Stimulated activated naive CD4-positive, alpha-beta T cell treated with Interleukin-2 at 50 U/mL for 16 hours (primary cell): ENCODE results near the gene PXK.
A peak's percentile ranks its signal among the peaks of the same experiment; 100 is the strongest.
"Not testable (repeated sequence)": the region's sequence is repeated elsewhere in the genome, so short reads cannot be mapped to it uniquely, and the experiment has no call there.

Experiments used
- DNase-seq: peaks from one replicate; lab custom pipeline; 2025; lab: John Stamatoyannopoulos, UW

The PXK gene

DNA sequence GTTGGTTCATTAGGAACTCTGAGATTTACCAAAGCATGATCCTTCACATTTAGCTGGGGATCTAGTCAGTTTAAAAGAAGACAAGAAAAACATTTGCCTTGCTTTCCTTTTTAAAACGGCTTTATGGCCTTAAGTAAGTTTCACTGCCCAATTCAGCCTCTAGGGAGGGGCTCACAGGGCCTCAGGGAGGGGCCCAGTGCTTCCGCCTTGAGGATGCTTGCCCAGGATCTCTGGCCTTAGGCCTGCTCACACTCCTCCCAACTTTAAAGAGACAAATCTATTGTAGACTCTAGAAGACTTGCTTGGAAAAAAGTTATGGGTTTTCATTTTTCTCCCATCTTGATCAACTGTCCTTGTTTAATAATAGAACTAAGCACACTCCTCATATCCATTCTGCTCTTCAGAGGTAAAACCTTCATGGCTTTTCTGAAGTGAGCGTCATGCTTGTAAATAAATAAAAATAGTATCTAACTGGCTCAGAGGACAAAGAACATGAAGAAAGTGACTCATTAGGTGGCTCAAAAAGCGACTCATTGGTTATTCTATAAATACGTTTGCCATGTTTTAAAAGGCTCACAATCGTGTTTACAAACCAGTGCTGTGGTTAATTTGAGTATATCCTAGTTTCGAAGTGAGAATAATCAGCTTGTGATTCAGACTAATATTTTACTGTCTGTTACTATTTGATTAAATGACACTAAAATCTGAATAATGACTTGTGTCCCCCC, 87.3 kb downstream of the PXK start:
- no peak for DNase-seq

DNA sequence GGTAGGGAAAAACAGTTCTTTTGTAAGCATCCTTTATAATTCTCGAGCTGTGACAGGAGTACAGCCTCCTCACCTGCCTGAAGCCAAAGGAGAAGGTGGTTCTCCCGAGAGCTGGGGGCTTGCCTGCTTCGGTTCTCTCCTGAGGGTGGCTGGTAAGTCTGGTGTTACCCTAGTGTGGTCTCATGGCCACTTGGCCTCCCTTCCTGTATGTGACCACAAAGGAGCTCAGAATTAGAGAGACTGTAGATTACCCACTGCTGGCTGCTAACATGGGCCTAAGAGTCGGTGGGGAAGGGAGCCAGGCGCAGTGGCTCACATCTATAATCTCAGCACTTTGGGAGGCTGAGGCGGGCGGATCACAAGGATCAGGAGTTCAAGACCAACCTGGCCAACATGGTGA, 88.3 kb downstream of the PXK start:
- DNase-seq = no peak

DNA sequence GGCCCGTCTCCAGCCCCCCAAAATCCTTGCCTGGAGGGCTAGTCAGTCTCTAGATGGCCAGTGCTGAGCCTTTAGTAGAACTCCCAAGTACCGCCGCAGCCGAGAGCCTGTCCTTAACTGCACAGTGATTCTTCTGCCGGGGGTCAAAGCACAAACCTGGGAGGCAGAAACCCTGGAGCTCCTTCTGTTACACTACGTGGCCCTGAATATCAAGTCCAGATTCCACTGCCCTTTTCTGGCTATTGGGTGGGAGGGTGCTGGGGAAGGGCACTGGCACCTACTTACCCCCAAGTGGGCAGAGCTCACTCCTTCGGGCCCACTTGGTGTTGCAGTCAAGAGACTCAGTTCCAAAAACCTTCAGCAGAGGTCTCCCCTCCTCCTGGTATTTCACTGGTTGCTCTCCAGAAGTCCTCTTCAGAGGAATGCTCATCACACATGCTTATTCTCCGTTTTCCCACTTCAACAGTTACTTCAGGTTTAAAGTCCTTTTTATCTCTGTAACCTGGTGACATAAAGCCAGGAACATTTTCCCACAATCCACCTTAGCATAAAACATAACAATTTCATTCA, 90.1 kb downstream of the PXK start:
- DNase-seq = no peak

DNA sequence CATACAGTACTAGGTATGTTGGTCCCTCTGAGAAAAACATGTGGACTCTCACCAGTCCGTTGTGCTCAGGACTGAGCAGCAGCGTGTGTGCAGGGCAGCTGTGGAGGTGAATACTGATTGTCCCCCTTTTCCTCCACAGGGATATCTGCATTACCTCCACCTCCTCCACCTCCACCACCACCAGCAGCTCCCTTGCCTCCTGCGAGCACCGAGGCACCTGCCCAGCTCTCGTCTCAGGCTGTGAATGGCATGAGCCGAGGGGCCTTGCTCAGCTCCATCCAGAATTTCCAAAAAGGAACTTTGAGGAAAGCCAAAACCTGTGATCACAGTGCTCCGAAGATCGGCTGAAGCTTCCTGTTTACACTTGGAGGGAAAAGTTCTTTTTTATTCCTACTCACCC, 91.9 kb downstream of the PXK start:
- DNase-seq = no peak

DNA sequence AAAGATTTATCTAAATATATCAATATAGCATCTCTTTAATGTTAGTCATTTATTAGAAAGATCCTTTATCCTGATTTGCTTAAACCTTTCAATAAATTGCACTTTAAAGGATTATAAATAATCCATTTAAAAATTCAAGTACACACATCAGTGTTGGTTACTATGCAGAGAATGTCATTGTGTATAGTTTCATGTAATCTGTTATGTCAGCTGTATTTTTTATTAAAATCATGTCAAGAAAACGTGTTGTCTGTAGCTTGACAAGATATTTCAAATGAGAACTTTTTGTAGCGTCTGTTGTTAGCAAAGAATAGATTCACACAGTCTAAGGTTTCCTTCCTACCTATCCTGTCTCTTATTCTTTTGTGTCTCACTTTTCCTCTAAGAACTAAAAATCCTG, 93.1 kb downstream of the PXK start:
- DNase-seq = no peak

DNA sequence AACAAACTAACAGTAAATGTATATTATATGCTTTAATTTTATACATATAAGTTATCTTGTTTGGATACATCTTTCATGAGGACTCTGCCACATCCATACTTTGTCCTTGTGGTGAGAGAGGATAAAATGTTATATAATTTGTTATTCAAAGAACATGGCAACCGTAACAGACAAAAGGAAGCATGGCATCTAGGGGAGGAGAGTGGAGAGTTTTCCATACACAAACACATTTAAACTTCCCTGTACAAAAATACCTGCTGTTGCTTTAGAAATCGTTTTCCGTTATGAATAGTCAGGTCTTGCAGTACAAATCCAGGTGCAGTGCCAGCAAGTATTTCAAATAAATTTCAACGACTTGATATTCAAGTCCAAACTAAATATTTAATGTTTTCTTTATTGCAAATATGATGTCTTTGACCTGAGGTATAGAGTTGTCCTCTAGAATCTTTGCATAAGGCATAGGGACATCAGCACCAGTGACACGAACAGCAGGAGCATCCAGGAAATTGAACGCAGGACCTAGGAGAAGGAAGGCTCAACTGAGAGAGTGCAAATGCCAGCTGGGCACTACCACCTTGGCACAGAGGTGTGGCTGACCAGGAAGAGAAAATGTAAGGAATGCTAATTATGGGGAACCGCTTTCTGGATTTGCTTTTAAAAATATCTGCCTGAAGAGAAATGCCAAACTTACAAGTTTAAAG, 95.1 kb downstream of the PXK start:
- no peak for DNase-seq

DNA sequence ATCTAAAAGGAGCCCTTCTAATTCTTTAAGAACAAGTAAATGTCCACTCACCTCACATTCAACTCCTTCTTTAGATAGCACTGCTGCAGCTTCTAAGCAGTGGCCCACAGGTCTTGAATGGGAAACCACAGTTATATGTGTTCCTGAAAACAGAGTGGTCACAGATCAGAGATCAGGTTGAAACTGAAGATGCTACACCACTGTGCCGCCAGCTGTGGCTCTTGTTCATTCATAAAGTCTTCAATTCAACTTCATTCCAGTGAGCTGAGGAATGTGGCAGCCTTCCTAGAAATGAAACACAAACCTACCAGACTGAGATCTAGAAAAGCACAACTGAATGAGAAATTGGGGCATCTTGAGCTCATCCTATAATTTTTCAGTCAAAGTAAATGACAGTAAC, 97.0 kb downstream of the PXK start:
- no peak for DNase-seq

DNA sequence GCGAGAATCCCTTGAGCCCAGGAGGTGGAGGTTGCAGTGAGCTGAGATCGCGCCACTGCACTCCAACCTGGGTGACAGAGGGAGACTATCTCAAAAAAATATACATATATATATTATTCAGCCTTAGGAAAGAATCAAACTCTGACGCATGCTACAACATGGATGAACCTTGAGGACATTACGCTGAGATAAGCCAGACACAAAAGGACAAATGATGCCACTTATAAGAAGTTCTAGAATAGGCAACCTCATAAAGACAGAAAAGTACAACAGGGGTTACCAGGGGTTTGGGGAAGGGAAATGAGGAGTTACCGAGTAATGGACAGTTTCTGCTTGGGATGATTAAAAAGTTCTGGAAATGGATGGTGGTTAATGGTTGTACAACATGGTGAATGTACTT, 100.2 kb downstream of the PXK start:
- no peak for DNase-seq

DNA sequence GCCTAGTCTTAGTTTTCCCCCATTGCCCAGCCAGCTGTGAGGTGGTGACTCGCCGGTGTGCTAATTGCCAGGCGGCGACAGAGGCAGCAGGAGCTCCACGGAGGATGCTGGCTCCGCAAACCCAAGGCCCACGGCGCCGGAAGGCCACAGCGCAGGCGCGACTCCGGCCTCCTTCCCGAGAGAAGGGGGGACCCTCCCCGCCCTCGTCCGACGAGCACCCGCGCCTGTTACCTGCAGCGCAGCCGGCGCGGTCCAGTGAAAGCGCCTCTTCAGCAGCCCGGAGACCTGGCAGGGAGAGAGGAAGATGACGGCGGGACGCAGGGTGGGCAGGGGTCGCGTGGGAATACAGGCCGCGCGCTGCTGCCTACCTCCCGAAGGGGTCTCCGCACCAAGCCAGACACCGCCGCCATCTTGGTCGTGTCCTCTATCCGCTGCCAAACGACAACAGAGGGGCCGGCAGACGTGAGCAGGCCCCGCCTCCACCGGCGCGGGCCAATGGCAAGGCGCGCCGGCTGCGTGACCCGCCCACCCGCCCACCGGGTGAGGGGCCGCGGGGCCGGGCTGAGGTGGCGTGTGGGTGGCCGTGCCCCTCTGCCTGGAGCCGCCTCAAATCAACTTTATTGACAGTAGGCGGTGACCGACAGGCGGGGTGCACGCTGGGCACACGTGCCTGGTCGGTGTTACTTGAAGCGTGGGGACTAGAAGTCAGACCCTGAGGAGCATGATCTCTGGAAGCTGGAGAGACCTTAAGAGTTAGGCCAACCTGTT, 100.9 kb downstream of the PXK start, which contains the start of gene PDHB:
PDHB (minus strand) TSS at position 433 of the 768 bp plus-strand sequence; CDS start at position 410, 23 bp downstream.
- DNase-seq = peak; percentile 89

DNA sequence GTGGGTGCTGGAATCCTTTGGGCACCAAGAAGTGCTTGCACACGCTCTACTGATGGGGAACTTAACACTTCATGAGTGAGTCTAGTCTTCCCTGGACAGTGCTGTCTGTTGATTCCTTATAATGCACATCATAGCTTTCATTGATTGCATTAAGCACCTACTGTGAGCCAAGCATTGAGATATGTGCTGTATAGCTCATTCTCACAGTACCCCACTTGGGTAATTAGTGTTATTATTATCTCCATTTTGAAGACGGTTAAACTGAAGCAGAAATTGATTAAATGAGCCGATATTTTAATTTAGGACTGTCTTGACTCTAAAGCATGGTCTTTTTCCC, 101.4 kb downstream of the PXK start:
- no peak for DNase-seq

DNA sequence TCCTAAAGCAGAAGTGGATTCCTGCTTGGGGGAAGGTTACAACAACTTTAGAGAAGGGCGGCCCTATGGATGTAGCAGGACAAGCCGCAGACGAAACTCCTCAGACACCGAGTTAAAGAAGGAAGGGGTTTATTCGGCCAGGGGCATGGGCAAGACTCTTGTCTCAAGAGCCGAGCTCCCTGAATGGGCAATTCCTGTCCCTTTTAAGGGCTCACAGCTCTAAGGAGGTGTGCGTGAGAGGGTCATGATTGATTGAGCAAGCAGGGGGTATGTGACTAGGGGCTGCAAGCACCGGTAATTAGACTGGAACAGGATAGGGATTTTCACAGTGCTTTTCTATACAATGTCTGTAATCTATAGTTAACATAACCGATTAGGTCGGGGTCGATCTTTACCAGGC, 101.8 kb downstream of the PXK start:
- no peak for DNase-seq

DNA sequence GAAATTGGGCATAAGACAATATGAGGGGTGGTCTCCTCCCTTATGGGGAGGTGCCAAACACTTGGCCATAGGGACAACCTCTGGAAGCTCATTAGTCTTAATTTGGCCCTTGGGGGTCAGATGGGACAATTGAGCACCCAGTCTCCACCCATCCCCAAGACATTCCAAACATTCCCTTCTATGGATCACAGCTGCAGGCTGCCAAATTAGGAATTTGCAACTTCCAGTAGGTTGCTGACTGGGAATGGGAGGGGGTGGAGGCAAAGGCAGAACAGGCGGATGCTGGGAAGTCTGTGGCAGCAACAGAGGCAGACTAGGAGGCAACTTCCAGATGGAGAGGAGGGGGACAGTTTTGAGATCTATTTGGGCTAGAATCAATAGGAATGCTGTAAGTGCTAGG, 102.3 kb downstream of the PXK start:
- DNase-seq = no peak

DNA sequence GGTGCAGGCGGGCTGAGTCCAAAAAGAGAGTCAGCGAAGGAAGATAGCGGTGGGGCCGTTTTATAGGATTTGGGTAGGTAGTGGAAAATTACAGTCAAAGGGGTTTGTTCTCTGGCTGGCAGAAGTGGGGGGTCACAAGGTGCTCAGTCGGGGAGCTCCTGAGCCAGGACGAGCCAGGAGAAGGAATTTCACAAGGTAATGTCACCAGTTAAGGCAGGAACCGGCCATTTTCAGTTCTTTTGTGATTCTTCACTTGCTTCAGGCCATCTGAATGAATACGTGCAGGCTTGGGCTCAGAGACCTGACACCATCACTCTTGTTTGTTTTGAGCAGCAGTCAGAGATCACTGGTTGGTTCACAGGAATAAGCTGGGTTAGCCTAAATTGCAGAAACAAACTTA, 104.6 kb downstream of the PXK start:
- DNase-seq = not testable (repeated sequence)

DNA sequence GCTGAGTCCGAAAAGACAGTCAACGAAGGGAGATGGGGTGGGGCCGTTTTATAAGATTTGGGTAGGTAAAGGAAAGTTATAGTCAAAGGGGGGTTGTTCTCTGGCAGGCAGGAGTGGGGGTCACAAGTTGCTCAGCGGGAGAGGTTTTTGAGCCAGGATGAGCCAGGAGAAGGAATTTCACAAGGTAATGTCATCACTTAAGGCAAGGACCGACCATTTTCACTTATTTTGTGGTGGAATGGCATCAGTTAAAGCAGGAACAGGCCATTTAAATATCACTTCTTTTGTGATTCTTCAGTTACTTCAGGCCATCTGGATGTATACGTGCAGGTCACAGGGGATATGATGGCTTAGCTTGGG, 108.3 kb downstream of the PXK start:
- not testable (repeated sequence) for DNase-seq

DNA sequence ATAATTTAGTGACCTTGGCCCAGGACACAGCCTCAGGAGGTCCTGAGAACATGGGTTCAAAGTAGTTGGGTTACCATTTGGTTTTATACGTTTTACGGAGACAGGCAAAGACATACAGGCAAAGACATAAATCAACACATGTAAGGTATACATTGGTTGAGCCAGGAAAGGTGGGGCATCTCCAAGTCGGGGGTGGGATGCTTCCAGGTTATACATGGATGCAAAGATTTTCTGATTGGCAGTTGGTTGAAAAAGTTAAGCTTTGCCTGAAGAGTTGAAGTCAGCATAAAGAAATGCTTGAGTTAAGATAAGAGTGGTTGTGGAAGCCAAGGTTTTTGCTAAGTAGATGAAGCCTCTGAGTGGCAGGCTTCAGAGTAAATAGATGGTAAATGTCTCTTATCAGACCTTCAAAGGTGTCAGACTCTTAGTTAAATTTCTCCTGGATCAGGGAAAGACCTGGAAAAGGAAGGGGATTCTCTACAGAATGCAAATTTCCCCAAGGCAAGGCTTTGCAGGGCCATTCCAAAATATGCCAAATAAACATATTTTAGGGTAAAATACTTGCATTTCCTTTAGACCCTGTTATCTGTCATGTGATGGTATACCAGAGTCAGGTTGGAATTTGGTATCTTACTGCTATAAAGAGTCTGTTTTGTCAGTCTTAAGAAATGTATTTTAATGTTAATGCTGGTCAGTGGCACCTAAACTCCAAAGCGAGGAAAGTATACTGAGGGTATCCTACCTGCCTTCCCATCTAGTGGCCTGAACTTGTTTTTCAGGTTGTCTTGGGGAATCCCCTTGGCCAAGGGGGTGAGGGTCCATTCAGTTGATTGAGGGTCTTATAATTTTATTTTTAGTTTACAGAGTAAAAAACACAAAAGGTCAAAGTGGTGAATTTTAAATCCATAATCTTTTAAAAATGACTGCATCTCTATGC, 109.1 kb downstream of the PXK start:
- DNase-seq = no peak

DNA sequence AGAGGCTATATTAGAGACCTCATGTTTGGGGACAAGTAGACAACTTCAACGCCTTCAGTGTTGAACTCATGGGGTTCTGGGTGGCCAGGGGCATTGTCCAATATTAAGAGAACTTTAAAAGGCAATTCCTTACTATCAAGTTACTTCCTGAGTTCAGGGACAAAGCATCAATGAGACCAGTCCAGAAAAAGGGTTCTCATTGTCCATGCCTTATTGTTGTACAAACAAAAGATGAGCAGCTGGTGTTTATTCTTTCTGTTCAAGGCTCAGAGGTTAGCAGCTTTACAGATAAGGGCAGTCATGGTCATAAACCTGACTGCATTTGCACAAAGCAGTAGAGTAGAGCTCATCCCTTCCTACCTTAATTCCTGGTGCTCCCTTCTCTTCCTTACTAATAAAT, 119.5 kb downstream of the PXK start:
- no peak for DNase-seq

DNA sequence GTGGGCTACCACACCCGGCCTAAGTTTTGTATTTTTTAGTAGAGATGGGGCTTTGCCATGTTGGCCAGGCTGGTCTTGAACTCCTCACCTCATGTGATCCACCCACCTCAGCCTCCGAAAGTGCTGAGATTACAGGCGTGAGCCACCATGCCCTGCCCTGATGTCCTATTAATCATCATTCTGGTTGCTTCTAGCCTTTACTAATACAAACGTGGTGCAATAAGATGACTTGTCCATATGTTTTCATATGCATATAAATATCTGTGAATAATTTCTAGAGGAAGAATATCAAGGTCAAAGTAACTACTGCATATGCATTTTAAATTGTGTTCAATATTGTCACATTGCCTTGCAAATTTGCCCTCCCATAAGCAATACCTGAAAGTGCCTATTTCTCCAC, 126.5 kb downstream of the PXK start:
- DNase-seq = no peak

DNA sequence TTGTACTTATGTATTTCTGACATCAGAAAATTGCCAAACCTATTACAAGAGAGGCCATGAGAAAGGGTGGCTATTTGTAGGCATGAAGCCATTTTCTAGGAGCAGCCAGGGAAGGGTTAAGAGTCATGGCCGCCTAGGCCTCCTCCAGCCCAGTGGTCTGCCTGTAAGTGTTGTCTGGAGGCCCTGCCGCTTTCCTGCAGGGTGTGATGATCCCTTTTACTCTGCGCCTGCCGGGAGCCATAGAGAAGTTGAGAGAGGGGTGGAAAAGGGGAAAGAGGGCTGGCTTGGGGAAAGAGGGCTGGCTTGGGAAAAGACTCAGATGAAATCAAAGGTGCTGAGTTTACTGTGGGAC, 130.1 kb downstream of the PXK start:
- no peak for DNase-seq

DNA sequence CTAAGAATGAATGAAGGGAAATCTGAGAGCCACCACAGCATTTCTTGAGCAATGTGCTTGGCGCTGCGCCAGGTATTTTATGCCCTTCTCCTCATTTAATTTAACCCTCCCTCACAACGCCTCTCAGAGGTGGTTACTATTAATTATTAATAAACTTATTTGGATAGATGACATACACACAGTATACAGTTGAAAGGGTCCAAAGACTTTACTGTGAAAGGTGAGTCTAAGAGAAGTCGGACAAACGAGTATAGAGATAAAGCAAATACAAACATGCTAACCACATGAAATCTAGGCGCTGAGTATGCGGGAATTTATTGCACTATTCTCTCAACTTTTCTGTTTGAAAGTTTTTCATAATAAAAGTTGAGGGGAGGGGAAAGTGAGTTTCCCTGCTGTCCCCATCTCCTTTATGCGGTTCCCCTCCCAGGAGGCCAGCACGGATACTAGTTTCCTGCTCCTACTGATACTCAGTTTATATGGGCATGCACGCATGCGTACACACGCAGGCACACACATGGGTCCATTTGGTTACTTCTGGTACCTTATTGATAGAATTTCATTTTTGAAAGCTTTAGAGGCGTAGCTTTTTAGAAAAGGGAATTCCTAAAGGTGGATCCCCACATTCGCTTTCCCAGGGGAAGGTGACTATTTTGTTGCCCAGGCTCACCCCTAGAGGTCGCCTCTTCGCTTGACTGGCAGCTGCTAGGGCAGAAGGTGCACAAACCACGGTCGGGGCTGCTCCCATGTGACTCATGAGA, 130.7 kb downstream of the PXK start:
- peak; percentile 69 for DNase-seq

DNA sequence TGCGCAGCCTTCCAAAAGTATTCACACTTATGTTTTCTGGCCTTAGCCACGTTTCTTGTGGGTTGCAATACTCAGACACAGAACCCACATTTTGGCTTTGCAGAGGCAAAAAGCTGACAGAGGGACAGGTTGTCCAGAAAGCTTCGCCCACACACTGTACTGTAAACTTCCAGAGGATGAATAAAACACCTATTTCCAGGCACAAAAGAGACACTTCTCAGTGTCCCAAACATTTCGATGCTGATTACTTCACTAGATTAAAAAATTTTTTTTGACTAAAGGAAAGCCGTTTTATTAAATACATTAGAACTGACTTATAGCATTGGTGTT, 131.2 kb downstream of the PXK start:
- no peak for DNase-seq

DNA sequence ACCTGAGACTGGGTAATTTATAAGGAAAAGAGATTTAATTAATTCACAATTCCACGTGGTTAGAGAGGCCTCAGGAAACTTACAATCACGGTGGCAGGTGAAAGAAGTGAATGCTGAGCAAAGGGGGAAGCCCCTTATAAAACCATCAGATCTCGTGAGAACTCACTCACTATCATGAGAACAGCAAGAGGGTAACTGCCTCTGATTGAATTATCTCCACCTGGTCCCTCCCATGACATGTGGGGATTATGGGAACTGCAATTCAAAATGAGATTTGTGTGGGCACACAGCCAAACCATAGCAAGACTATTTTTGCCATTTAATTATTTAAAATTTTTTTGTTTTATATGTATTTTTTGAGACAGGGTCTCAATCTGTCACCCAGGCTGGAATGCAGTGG, 132.2 kb downstream of the PXK start:
- DNase-seq = no peak
